Body of pancreas (tissue), 4 donors: ENCODE data around the gene AGR3. TPM values are rescaled to one million over a fixed set of nuclear protein-coding genes. Genes with fewer than 3 reads are reported as not detected.

ENCODE experiments used
- ATAC-seq: fragments of 150-250 bp; one replicate; pipeline ENCODE4 v1.9.1; 2016
- DNase-seq, 4 donors: peaks; one replicate each; pipeline ENCODE4 v3.0.0-alpha.2; 2019
- H3K27ac ChIP-seq, 4 donors: fragments of 200-600 bp; sonication (generic); 1 replicate in 3 of 4; 2 replicates in 1 of 4; pipeline versions ENCODE4 v1.5.1 to v1.6.1; 2016 to 2019; ENCODE audit warnings: mild to moderate bottlenecking in 1 of 4, mixed read lengths in 1 of 4, moderate library complexity in 1 of 4
- H3K27me3 ChIP-seq, 2 donors: fragments of 200-600 bp; sonication (generic); one replicate each; pipeline ENCODE4 v1.6.0; 2016; ENCODE audit warnings: mild to moderate bottlenecking in 1 of 2
- H3K36me3 ChIP-seq, 2 donors: fragments of 200-600 bp; sonication (generic); replicated peaks in 1 of 2; 2 replicates each; pipeline ENCODE4 v1.5.1; 2016; ENCODE audit warnings: low read depth in 2 of 2; ENCODE audit not compliant: insufficient read depth in 1 of 2
- H3K4me1 ChIP-seq: fragments of 200-600 bp; sonication (generic); one replicate; pipeline ENCODE4 v1.6.0; 2016
- H3K4me3 ChIP-seq, 2 donors: fragments of 200-600 bp; sonication (generic); 1 replicate in 1 of 2; 2 replicates in 1 of 2; pipeline ENCODE4 v1.5.1; 2016 to 2019
- H3K9me3 ChIP-seq, 3 donors: fragments of 200-600 bp; sonication (generic); 1 replicate in 2 of 3; 2 replicates in 1 of 3; pipeline ENCODE4 v1.5.1; 2016
- POLR2A ChIP-seq, 3 donors: fragments of 450-650 bp; IDR thresholded peaks; one replicate each; pipeline ENCODE4 v1.6.1; 2016; ENCODE audit warnings: antibody characterized with exemption in 3 of 3, mild to moderate bottlenecking in 2 of 3
- WGBS, 2 donors: methylation state at CpG; one replicate each; pipeline ENCODE4 v1.1.5; 2017; 5-methylcytosine and 5-hydroxymethylcytosine counted together
- intact Hi-C: fragments of 100-400 bp; cut with DNase I; formaldehyde crosslinking; loops from one replicate; pipeline ENCODE4 v1.15.1; 2023
- total RNA-seq, 2 donors: library from RNA; depleted of rRNA; stranded (reverse); fragments of >200 nt; gene quantifications; one replicate each; pipeline ENCODE4 v1.1.0, GENCODE V29; 2016
- TF ChIP-seq, protein P1 (sequence below), 7 experiments: fragments of 450-650 bp in 4 of 7; fragments of 200-600 bp in 3 of 7; sonication (generic) in 3 of 7; IDR thresholded peaks; one replicate each; pipeline ENCODE4 v1.5.1; 2016 to 2019; ENCODE audit warnings: antibody characterized with exemption in 7 of 7

The AGR3 gene
- total RNA-seq, 2 donors from 2014 or later: 13.2 TPM; not detected in 1

DNA sequence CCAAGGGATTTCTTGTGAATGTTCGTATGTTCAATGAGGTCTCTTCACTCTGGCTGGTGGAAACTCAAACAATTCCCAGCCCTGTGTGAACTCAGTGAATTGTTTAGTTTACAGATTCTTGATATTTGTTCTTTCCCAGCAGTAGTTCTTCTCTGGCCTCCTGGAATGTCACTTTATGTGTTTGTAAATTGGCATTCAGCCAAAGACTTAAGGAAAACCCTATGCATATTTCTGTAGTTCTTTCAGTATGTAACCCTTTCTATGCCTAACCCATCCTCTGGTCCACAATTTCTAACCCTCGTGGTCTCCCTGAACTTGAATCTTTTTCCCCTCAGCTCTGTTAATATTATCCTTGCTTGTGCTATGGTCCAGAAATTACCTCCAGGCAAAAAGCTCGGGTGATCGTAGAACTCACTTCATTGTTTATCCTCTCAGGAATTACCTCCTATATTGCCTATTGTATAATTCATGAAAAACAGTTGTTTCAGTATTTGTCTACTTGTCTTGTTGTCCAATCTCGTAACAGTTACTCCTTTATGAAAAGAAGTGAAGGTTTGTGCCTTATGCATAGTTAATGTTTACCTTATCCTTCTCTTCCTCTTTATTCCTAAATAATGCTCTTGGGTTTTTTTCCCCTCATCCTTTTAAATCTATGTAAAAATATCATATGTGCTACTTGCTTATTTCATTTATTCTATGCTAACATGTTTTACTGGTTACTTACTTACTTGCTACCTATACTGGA lies 23.7 kb upstream of the AGR3 start:
- no peak overlapping the region for H3K4me3 ChIP-seq
- intact Hi-C loops: no loop called here
- no peaks in the 10 kb centered on the region for H3K27me3 ChIP-seq
- no peaks in the 10 kb centered on the region for H3K36me3 ChIP-seq
- H3K4me1 ChIP-seq: peaks cover 11% of the 10 kb centered on the region
- TF ChIP-seq, protein P1, sequence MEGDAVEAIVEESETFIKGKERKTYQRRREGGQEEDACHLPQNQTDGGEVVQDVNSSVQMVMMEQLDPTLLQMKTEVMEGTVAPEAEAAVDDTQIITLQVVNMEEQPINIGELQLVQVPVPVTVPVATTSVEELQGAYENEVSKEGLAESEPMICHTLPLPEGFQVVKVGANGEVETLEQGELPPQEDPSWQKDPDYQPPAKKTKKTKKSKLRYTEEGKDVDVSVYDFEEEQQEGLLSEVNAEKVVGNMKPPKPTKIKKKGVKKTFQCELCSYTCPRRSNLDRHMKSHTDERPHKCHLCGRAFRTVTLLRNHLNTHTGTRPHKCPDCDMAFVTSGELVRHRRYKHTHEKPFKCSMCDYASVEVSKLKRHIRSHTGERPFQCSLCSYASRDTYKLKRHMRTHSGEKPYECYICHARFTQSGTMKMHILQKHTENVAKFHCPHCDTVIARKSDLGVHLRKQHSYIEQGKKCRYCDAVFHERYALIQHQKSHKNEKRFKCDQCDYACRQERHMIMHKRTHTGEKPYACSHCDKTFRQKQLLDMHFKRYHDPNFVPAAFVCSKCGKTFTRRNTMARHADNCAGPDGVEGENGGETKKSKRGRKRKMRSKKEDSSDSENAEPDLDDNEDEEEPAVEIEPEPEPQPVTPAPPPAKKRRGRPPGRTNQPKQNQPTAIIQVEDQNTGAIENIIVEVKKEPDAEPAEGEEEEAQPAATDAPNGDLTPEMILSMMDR (IDR thresholded peaks at IDR 0.05): no peak
- TF ChIP-seq POLR2A (IDR thresholded peaks at IDR 0.05): no peak
- ATAC-seq (peak; percentile 33), DNase-seq (no peak)
- 21 to 25% methylated on average over 5 of the region's 5 CpGs for WGBS, 2 donors
- H3K27ac ChIP-seq: peak overlapping the region in 1 of 4 donors; percentile 21
- H3K9me3 ChIP-seq: no peaks in the 10 kb centered on the region

DNA sequence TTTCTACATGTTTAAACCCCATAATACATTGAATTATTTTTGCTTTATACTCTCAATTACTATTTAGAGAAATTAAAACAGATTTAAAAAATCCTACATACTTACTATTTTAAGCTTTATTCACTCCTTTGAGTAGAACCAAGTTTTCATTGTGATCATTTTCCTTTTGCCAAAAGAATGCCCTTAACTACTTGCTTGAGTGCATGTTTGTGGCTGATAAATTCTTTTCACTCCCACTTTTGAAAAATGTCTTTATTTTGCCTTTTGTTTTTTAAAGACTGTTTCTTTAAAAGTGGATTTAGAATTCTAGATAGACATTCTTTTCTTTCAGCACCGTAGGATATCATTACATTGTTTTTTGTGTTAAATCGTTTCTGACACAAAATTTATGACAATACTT lies 22.3 kb upstream of the AGR3 start:
- no peak for ATAC-seq
- Histone ChIP-seq H3K4me3 (no peak overlapping the region), H3K27me3 (no peaks in the 10 kb centered on the region), H3K9me3 (no peaks in the 10 kb centered on the region), H3K4me1 (peaks cover 11% of the 10 kb centered on the region), H3K27ac (no peak overlapping the region), H3K36me3 (no peaks in the 10 kb centered on the region)
- TF ChIP-seq, protein P1 (IDR thresholded peaks at IDR 0.05): no peak
- TF ChIP-seq POLR2A (IDR thresholded peaks at IDR 0.05): no peak
- intact Hi-C loops: no loop called here
- WGBS, 2 donors: 70 to 80% methylated on average over 2 of the region's 2 CpGs
- no peak for DNase-seq

DNA sequence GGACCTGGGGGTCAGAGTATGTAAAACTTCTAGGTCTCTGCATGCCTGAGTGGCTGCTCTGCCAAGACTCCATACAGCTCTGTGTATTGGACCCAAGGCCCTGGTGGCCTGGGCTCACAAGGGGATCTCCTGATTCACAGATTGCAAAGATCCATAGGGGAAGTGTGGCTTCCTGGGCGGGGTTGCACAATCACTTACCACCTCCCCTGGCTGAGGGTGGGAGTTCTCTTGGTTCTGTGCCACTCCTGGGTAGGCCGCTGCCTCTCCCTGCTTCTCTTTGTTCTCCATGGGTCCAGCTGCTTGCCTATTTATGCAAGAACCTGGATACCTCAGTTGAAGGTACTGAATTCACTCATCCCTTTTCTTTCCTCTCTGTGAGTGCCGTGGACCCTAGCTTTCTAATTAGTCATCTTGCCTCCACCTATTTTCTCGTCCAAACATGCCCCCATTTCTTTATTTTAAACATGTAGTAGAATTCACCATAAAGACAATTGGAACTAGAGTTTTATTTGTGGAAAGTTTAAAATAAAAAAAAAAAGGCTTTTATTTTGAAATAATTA lies 18.5 kb upstream of the AGR3 start:
- no peak for TF ChIP-seq POLR2A (IDR thresholded peaks at IDR 0.05)
- TF ChIP-seq, protein P1 (IDR thresholded peaks at IDR 0.05): no peak
- Histone ChIP-seq H3K9me3 (peaks cover 0 to 4% (median 0%) of the 10 kb centered on the region in 3 donors), H3K27me3 (no peaks in the 10 kb centered on the region), H3K27ac (no peak overlapping the region), H3K4me3 (no peak overlapping the region), H3K36me3 (no peaks in the 10 kb centered on the region), H3K4me1 (peaks cover 3% of the 10 kb centered on the region)
- ATAC-seq (no peak), DNase-seq (no peak)
- WGBS, 2 donors: 94% methylated on average over 4 of the region's 4 CpGs
- intact Hi-C loops: no loop called here

DNA sequence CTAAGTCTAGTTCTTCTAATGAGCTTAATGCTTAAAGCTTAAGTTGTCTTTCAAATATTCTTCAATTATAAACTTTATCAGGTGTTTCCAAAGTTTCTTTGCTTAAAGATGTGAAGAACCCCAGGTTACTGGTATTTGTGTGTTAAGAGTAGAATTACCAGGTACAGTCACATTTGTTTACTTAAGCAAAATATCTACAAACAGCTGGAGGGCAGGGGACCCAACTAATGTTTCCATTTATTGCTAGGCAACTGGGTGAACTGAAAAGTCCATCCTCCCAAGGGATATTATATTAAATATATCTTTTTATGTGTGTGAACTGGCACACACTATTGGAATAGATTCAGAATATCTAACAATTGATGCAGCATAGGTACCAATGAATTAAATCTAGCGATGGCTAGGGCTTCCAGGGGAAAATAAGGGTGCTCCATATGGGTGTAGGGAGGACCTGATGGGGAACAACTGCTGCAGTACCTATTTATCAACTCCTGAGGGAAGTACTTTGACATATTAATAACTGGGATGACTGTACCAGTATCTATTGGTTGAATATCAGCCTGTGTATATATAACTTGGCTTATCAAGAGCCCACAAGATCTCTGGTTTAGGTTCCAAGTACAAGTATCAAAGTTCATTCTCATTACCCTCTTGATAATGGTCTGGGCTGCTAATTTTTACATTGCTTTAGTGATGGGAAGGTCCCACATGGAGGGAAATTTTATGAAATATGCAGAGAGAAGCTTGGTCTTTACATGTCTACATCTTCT lies 10.3 kb upstream of the AGR3 start:
- H3K4me3 ChIP-seq: no peak overlapping the region
- no peaks in the 10 kb centered on the region for H3K9me3 ChIP-seq
- H3K4me1 ChIP-seq: peaks cover 16% of the 10 kb centered on the region
- no peaks in the 10 kb centered on the region for H3K27me3 ChIP-seq
- WGBS, 2 donors: 55 to 67% methylated on average over 1 of the region's 1 CpG
- ATAC-seq: no peak
- no peak for DNase-seq
- H3K27ac ChIP-seq: no peak overlapping the region
- no peaks in the 10 kb centered on the region for H3K36me3 ChIP-seq
- TF ChIP-seq POLR2A (IDR thresholded peaks at IDR 0.05): no peak
- TF ChIP-seq, protein P1 (IDR thresholded peaks at IDR 0.05): no peak
- intact Hi-C loops: no loop called here
